Skeletal muscle satellite cell (primary cell): ENCODE results near the gene MRPS11.
A peak's percentile ranks its signal among the peaks of the same experiment; 100 is the strongest.

Experiments used
- H3K27me3 ChIP-seq: 2 replicates; pipeline ENCODE4 v1.7.0; 2013; ENCODE audit warnings: low read length; ENCODE audit not compliant: control insufficient read depth, insufficient read depth
- H3K36me3 ChIP-seq: 2 replicates; pipeline ENCODE4 v1.7.0; 2013; ENCODE audit warnings: mild to moderate bottlenecking, control low read depth, low read length; ENCODE audit not compliant: insufficient read depth
- H3K4me1 ChIP-seq: 2 replicates; pipeline ENCODE4 v1.7.0; 2013; ENCODE audit warnings: low read length; ENCODE audit not compliant: control insufficient read depth, insufficient read depth
- H3K4me2 ChIP-seq: 2 replicates; pipeline ENCODE4 v1.7.0; 2013; ENCODE audit warnings: mild to moderate bottlenecking, low read length
- H3K4me3 ChIP-seq: 2 replicates; pipeline ENCODE4 v1.7.0; 2013; ENCODE audit warnings: low read length
- H3K9ac ChIP-seq: 2 replicates; pipeline ENCODE4 v1.7.0; 2013; ENCODE audit warnings: mild to moderate bottlenecking, low read depth, low read length, moderate library complexity
- H3K9me3 ChIP-seq: replicated peaks from 2 replicates; pipeline ENCODE4 v1.7.0; 2013; ENCODE audit warnings: mild to moderate bottlenecking, control low read depth, low read length

The MRPS11 gene

DNA sequence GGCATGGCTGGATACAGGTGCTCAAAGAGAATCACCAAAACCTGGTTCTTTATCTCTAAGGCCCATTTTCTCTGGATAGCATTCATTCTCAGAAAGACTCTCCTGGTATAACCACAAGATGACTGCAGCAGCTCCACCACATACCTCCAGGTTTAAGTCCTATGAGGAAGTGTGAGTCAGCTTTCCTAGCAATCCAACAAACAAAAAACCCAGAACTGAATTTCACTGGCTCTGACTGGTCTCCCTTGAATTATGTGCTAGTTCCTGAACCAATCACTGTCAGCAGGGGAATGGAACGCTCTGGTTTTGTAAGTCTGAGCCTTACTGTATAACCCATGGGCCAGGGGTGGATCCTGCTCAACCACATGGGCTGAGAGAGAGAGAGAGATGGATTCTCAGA, 27.5 kb upstream of the MRPS11 start:
- Histone ChIP-seq H3K36me3 (no peaks in the 10 kb centered on the region), H3K4me1 (peaks cover 2% of the 10 kb centered on the region), H3K9me3 (no peaks in the 10 kb centered on the region), H3K4me2 (no peak overlapping the region), H3K4me3 (no peak overlapping the region), H3K9ac (no peak overlapping the region), H3K27me3 (peaks cover 24% of the 10 kb centered on the region)

DNA sequence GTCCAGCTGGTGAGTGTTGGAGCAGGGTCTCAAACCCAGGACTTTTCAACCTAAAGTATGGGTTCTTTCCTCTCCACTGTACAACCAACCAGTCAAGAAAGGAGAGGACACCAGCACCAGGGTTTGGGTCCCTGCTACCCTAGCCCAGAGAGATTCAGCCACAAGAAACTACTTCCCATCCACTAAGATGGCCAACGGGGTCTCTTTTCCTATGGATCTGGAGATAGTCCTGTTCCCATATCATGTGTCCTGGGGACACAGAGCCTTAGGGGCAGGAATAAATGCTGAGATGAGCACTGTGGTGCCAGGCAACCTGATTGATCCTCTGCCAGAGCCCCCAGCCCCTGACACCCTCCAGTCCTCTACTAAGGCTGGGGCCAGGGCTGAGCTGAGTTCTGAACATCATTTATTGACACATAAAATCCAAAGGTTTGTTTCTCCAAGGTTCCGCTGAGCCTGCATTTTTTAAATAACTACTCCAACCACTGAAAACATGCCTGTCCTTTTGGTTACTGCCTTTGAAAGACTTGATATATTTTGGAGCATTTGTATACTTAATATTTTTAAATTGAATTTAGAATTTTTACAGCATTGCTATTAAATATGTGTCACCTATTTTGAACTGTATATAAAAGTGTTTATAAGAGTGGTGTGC, 26.3 kb upstream of the MRPS11 start:
- H3K4me2 ChIP-seq, result no peak overlapping the region

DNA sequence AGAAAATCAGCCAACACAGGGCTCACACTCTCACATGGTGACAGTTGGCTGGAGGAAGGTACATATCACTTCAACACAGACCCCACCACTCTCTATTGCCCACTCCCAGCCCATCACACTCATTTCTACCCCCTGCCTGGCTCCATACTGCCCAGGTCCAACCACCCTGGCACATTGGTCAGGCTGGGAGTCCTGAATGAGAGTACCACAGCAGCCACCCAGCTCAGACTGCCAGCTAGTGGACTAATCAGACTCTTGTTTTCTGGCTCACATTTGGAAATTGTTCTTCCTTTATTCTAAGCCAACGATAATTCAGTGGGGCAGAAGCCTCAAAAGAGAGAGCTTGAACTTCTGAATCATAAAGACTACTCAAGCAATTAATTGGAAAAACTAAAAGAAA, 20.3 kb upstream of the MRPS11 start:
- Histone ChIP-seq H3K9ac (no peak overlapping the region), H3K4me3 (no peak overlapping the region), H3K9me3 (no peaks in the 10 kb centered on the region), H3K4me1 (no peaks in the 10 kb centered on the region), H3K27me3 (peaks cover 22% of the 10 kb centered on the region), H3K36me3 (no peaks in the 10 kb centered on the region), H3K4me2 (no peak overlapping the region)

More for the DNA sequence above, 26.3 kb upstream of the MRPS11 start:
- Histone ChIP-seq H3K4me3 (no peak overlapping the region), H3K4me1 (peaks cover 2% of the 10 kb centered on the region), H3K9ac (no peak overlapping the region), H3K27me3 (peaks cover 25% of the 10 kb centered on the region), H3K9me3 (no peaks in the 10 kb centered on the region), H3K36me3 (no peaks in the 10 kb centered on the region)

DNA sequence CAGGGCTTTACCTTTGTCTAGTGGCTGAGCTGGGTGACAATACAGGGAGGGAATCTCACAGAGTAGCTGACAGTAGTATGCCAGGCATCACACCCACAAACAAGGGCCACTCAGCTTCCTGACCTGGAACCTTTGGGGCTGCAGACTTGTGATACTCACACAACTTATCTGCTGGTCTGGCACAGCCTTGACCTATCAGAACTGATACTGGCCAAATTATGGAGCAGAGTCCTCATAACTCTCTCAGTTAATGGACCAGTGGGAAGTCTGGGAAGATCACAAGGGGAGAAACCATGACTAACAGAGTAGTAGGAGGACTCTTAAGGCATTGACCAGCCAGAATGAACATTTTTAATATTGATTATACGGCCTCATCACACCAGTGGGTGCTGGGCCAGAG, 19.8 kb upstream of the MRPS11 start:
- no peak overlapping the region for H3K4me2 ChIP-seq
- H3K9me3 ChIP-seq, result no peaks in the 10 kb centered on the region
- no peaks in the 10 kb centered on the region for H3K36me3 ChIP-seq
- H3K4me3 ChIP-seq, result no peak overlapping the region
- no peaks in the 10 kb centered on the region for H3K4me1 ChIP-seq
- no peak overlapping the region for H3K9ac ChIP-seq
- H3K27me3 ChIP-seq, result peaks cover 22% of the 10 kb centered on the region

DNA sequence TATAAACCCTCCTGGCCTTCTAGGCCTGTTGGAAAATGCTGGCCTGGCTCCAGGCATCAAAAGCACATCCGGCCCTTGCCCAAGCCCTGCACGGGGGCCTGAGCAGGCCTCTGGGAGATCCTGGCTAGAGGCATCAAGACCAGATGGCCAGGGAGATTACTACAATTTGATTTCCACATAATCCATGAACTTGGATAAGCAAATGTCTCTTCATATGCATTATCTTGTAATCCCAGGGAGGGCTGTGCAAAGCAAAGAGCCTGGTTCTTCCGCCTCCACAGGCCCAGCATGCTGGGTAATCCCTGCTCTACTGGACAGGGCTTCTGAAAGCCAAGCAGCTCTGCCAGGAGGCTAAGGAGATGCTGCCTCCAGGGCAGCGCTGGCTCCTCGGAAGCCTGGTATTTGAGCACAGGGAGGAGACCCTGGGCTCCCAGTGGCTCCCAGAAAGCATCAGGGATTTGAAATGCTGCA, 18.5 kb upstream of the MRPS11 start:
- peaks cover 17% of the 10 kb centered on the region for H3K27me3 ChIP-seq
- H3K4me1 ChIP-seq, result no peaks in the 10 kb centered on the region
- H3K4me3 ChIP-seq, result no peak overlapping the region
- H3K4me2 ChIP-seq, result no peak overlapping the region
- no peaks in the 10 kb centered on the region for H3K9me3 ChIP-seq
- no peaks in the 10 kb centered on the region for H3K36me3 ChIP-seq
- H3K9ac ChIP-seq, result no peak overlapping the region

DNA sequence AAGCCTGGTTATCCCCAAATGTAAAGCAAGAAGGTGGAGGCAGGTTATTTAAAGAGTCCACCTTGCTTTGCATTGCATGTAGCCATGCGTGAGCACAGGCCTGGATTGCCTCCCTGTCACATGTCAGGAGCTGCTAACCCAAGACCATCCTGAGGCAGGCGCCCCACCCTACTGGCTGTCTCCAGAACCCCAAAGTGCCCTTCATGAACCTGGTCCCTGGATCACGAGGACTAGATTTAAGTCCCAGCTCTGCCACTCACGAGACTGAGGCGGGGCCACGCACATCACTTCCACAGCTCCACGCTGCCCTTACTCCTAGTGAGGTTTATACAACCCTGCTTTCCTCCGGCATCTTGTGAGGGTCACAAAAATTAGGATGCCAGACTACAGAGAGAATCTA, 17.9 kb upstream of the MRPS11 start:
- Histone ChIP-seq H3K27me3 (peaks cover 17% of the 10 kb centered on the region), H3K4me3 (no peak overlapping the region), H3K4me1 (peaks cover 3% of the 10 kb centered on the region), H3K9me3 (no peaks in the 10 kb centered on the region), H3K36me3 (no peaks in the 10 kb centered on the region), H3K9ac (no peak overlapping the region), H3K4me2 (no peak overlapping the region)

DNA sequence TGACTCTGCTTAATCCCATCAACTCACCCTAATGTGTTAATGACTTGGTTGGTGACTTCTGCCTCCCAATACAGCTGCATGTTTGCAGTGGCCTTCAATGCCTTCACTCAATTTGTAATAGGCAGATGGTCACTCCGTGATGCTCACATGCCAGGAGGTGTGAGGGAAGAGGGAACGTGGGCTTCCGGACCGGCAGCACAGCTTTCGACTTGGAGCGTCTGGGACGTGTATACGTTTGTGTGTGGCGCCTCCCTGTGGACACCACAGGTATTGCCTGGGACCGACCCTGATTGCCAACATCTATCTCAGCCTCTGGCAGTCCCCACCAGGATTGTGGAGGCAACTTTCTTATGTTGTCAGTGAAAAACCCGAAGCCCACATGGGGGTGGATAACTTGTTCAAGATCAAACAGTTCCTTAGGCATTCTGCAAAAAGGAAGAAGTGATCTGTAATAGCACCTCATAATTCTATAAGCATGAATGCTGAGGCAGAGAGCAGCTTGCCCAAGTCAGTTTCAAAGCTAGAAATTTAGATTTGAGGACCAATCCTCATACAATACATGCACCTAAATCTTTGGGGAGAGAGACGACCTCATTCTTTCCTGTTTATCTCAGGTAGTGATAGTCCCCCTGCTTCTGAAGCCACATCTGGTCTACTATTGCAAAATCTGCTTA, 17.2 kb upstream of the MRPS11 start:
- H3K36me3 ChIP-seq, result no peaks in the 10 kb centered on the region
- no peak overlapping the region for H3K4me3 ChIP-seq
- peak overlapping the region; percentile 30 for H3K4me2 ChIP-seq
- H3K9ac ChIP-seq, result no peak overlapping the region
- H3K9me3 ChIP-seq, result no peaks in the 10 kb centered on the region
- peaks cover 17% of the 10 kb centered on the region for H3K27me3 ChIP-seq
- H3K4me1 ChIP-seq, result peaks cover 7% of the 10 kb centered on the region

DNA sequence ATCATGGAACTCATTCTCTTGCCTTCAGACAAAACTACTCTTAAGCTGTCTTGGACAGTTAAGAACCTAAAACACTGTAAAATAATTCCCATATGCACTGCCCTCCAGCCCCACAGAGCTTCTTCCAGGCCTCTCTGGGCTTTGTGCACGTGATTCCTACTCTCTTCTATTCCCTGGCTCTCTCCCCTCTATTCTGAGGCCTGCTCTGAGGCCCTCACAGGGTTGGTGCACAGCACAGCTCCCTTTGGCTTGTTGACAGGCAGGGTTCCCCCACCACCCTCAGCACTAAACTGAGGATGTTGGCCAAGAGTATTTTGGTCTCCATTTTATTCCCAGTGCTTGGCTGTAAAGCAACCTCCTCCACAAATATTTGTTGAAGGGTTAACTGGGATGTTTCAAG, 13.9 kb upstream of the MRPS11 start:
- Histone ChIP-seq H3K36me3 (peaks cover 6% of the 10 kb centered on the region), H3K4me3 (no peak overlapping the region), H3K27me3 (peaks cover 4% of the 10 kb centered on the region), H3K4me2 (no peak overlapping the region), H3K4me1 (peaks cover 7% of the 10 kb centered on the region), H3K9me3 (no peaks in the 10 kb centered on the region), H3K9ac (no peak overlapping the region)

DNA sequence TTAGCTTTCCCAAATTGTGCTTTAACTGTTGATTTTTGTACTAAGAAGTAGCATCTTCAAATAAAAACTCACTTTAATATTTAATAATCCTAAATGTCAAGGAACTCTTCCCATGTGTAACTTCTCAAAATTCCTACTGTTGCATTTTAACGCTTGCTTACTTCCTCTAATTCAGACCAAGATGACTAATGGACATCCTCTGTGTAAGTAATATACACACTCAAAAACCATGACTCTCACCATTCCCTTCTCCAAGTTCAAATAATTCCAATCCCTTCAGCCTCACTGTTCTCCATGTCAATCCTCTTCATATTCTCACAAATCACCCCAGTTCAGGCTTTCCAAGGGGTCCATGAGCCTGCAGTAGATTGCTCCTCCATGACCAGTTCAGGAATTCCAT, 13.3 kb upstream of the MRPS11 start:
- H3K36me3 ChIP-seq, result peaks cover 11% of the 10 kb centered on the region
- H3K9me3 ChIP-seq, result no peaks in the 10 kb centered on the region
- H3K27me3 ChIP-seq, result no peaks in the 10 kb centered on the region
- no peak overlapping the region for H3K4me3 ChIP-seq
- peaks cover 7% of the 10 kb centered on the region for H3K4me1 ChIP-seq
- no peak overlapping the region for H3K9ac ChIP-seq
- no peak overlapping the region for H3K4me2 ChIP-seq

DNA sequence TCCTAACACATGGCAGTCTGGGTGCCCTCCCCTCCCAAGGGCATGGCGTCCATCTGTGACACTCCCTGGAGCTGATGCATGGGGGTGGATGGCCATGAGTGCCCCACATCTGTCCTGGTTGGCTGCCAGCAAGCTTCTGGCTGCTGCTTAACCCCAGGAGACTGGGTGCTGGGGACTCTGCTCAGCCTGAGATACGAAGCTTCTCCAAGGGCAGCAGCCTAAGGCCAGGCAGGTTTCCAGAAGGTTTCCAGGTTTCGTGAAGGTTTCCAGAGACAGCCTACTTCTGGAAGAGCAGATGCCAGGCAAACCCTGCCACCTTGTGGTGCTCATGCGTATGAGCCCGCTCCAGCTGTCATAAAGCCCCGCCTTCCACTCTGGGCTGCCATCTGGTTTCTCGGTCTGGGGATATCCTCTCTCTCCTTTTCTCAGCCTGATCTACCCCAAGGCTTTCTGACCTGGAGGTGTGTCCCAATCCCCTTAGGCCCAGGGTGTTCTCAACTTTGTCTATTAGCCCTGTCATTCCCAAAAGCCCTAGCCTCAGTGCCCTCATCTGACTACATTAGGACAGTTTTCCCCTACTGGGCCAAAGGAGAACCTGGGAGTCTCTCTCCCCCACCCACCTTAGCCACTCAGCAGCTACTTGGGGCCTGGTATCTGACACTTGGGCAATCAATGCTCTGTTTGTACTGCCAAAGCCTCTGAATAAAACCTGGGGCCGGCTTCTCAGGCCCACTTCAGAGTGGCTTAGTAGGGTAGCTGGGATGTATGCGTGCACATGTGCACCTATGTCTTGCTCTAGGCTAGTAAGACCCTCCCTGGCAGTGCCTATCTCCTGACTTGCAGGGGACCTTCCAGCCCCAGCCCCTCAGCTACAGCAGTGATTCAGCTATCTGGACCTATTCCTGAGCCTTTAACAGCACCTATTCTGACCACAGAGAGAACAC, 12.4 kb upstream of the MRPS11 start:
- peaks cover 7% of the 10 kb centered on the region for H3K4me1 ChIP-seq

DNA sequence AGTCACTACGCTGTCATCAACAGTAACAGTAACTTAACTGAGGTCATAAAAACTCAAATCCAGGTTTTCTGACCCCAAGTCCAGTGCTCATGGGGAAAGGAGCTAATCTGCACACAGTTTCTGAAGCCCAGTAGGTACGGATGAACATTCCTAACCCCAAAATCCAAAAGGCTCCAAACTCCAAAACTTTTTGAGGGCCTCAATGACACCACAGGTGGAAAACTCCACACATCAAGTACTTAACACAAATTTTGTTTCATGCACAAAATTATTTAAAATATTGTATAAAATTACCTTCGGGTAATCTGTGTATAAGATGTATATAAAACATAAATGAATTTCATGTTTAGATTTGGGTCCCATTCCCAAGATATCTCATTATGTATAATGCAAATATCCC, 10.8 kb upstream of the MRPS11 start:
- Histone ChIP-seq H3K4me3 (no peak overlapping the region), H3K9me3 (no peaks in the 10 kb centered on the region), H3K9ac (no peak overlapping the region), H3K27me3 (no peaks in the 10 kb centered on the region), H3K4me2 (no peak overlapping the region), H3K36me3 (peaks cover 26% of the 10 kb centered on the region), H3K4me1 (peaks cover 7% of the 10 kb centered on the region)

More for the DNA sequence above, 12.4 kb upstream of the MRPS11 start:
- no peaks in the 10 kb centered on the region for H3K9me3 ChIP-seq
- no peak overlapping the region for H3K9ac ChIP-seq
- no peak overlapping the region for H3K4me2 ChIP-seq
- no peak overlapping the region for H3K4me3 ChIP-seq
- H3K36me3 ChIP-seq, result peaks cover 20% of the 10 kb centered on the region
- no peaks in the 10 kb centered on the region for H3K27me3 ChIP-seq
